SK-N-SH treated with all-trans-retinoic acid at 6 μM for 48 hours (cell line): ENCODE measurements around the gene UGT1A4.

ENCODE experiments used
- ATAC-seq: fragments of 200-7000 bp; cut with Tn5 transposase; 3 replicates; pipeline ENCODE4 v1.9.1; 2020; ENCODE audit warnings: mild to moderate bottlenecking, moderate library complexity
- ARNTL ChIP-seq: fragments of 450-650 bp; formaldehyde crosslinking; IDR thresholded peaks from 2 replicates; pipeline ENCODE4 v1.5.0; 2020; ENCODE audit warnings: low read depth, mild to moderate bottlenecking, moderate library complexity, borderline replicate concordance
- BACH2 ChIP-seq: fragments of 250-450 bp; sonication (Bioruptor Pico); IDR thresholded peaks from 2 replicates; pipeline ENCODE4 v1.9.0; 2021; ENCODE audit warnings: mild to moderate bottlenecking, borderline replicate concordance
- CSDC2 ChIP-seq: fragments of 250-450 bp; sonication (Bioruptor Pico); IDR thresholded peaks from 2 replicates; pipeline ENCODE4 v1.5.0; 2020; ENCODE audit warnings: mild to moderate bottlenecking, moderate library complexity
- GLIS3 ChIP-seq: fragments of 250-450 bp; sonication (Bioruptor Pico); IDR thresholded peaks from 2 replicates; pipeline ENCODE4 v1.5.0; 2020; ENCODE audit warnings: mild to moderate bottlenecking, moderate library complexity
- ISL1 ChIP-seq: fragments of 250-450 bp; sonication (Bioruptor Pico); IDR thresholded peaks from 2 replicates; pipeline ENCODE4 v2.1.2; 2022; ENCODE audit warnings: mild to moderate bottlenecking, moderate library complexity
- OSR1 ChIP-seq: fragments of 250-450 bp; sonication (Bioruptor Pico); IDR thresholded peaks from 2 replicates; pipeline ENCODE4 v1.8.0; 2022; ENCODE audit warnings: moderate library complexity, mild to moderate bottlenecking, inconsistent platforms
- POU6F1 ChIP-seq: fragments of 250-450 bp; sonication (Bioruptor Pico); IDR thresholded peaks from 2 replicates; pipeline ENCODE4 v1.8.0; 2021; ENCODE audit warnings: low read depth, mild to moderate bottlenecking, moderate library complexity, borderline replicate concordance
- RARB ChIP-seq: fragments of 250-450 bp; sonication (Bioruptor Pico); IDR thresholded peaks from 2 replicates; pipeline ENCODE4 v1.8.0; 2021; ENCODE audit warnings: mild to moderate bottlenecking, moderate library complexity
- SNAI2 ChIP-seq: fragments of 250-450 bp; sonication (Bioruptor Pico); IDR thresholded peaks from 2 replicates; pipeline ENCODE4 v1.5.0; 2020; ENCODE audit warnings: mild to moderate bottlenecking, moderate library complexity
- TCF4 ChIP-seq: fragments of 250-450 bp; sonication (Bioruptor Pico); IDR thresholded peaks from 2 replicates; pipeline ENCODE4 v1.8.0; 2021; ENCODE audit warnings: mild to moderate bottlenecking, moderate library complexity, borderline replicate concordance
- TOX ChIP-seq: fragments of 250-450 bp; sonication (Bioruptor Pico); IDR thresholded peaks from 2 replicates; pipeline ENCODE4 v1.8.0; 2021; ENCODE audit warnings: mild to moderate bottlenecking, moderate library complexity, borderline replicate concordance
- TSHZ2 ChIP-seq: fragments of 250-450 bp; sonication (Bioruptor Pico); IDR thresholded peaks from 2 replicates; pipeline ENCODE4 v1.5.0; 2020; ENCODE audit warnings: mild to moderate bottlenecking, moderate library complexity
- ZC3H10 ChIP-seq: fragments of 250-450 bp; sonication (Bioruptor Pico); IDR thresholded peaks from 2 replicates; pipeline ENCODE4 v1.5.1; 2021; ENCODE audit warnings: mild to moderate bottlenecking, moderate library complexity
- ZFP3 ChIP-seq: fragments of 250-450 bp; sonication (Bioruptor Pico); IDR thresholded peaks from 2 replicates; pipeline ENCODE4 v1.5.0; 2020; ENCODE audit warnings: mild to moderate bottlenecking, moderate library complexity
- ZFP30 ChIP-seq: fragments of 450-650 bp; formaldehyde crosslinking; IDR thresholded peaks from 2 replicates; pipeline ENCODE4 v1.5.0; 2022; ENCODE audit warnings: mild to moderate bottlenecking, moderate library complexity
- ZNF565 ChIP-seq: fragments of 450-650 bp; formaldehyde crosslinking; conservative IDR thresholded peaks from 2 replicates; pipeline ENCODE4 v1.5.0; 2020; ENCODE audit warnings: low read depth, mild to moderate bottlenecking, moderate library complexity
- ZNF70 ChIP-seq: fragments of 450-650 bp; formaldehyde crosslinking; IDR thresholded peaks from 2 replicates; pipeline ENCODE4 v1.5.0; 2020; ENCODE audit warnings: mild to moderate bottlenecking, moderate library complexity
- TF ChIP-seq, protein P1 (sequence below): fragments of 250-450 bp; sonication (Bioruptor Pico); IDR thresholded peaks from 2 replicates; pipeline ENCODE4 v1.5.1; 2021; ENCODE audit warnings: mild to moderate bottlenecking, moderate library complexity
- TF ChIP-seq, protein P2 (sequence below): fragments of 250-450 bp; sonication (Bioruptor Pico); IDR thresholded peaks from 2 replicates; pipeline ENCODE4 v1.5.1; 2020; ENCODE audit warnings: low read depth, mild to moderate bottlenecking, moderate library complexity

UGT1A4 gene

GRCh38 chr2:233820774-233821105, 102.2 kb downstream of the UGT1A4 start:
- no peak for TF ChIP-seq ISL1 (CRISPR knock-in tag)
- TF ChIP-seq ZFP3: no peak
- TF ChIP-seq, all 23 proteins: peak for 0
- no peak for ATAC-seq

- ATAC-seq: no peak
- TF ChIP-seq ZC3H10 (CRISPR knock-in tag) (no peak), ZNF565 (CRISPR knock-in tag) (no peak), TOX (no peak), ZNF70 (CRISPR knock-in tag) (no peak), ZFP3 (no peak), TSHZ2 (CRISPR knock-in tag) (no peak), TCF4 (CRISPR knock-in tag) (no peak), POU6F1 (CRISPR knock-in tag) (no peak), SNAI2 (CRISPR knock-in tag) (no peak), RARB (CRISPR knock-in tag) (no peak), CSDC2 (CRISPR knock-in tag) (no peak), ARNTL (CRISPR knock-in tag) (no peak), ZFP30 (CRISPR knock-in tag) (no peak), BACH2 (CRISPR knock-in tag) (no peak), GLIS3 (CRISPR knock-in tag) (no peak)
- TF ChIP-seq, protein P1, sequence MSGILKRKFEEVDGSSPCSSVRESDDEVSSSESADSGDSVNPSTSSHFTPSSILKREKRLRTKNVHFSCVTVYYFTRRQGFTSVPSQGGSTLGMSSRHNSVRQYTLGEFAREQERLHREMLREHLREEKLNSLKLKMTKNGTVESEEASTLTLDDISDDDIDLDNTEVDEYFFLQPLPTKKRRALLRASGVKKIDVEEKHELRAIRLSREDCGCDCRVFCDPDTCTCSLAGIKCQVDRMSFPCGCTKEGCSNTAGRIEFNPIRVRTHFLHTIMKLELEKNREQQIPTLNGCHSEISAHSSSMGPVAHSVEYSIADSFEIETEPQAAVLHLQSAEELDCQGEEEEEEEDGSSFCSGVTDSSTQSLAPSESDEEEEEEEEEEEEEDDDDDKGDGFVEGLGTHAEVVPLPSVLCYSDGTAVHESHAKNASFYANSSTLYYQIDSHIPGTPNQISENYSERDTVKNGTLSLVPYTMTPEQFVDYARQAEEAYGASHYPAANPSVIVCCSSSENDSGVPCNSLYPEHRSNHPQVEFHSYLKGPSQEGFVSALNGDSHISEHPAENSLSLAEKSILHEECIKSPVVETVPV: no peak
- TF ChIP-seq, protein P2, sequence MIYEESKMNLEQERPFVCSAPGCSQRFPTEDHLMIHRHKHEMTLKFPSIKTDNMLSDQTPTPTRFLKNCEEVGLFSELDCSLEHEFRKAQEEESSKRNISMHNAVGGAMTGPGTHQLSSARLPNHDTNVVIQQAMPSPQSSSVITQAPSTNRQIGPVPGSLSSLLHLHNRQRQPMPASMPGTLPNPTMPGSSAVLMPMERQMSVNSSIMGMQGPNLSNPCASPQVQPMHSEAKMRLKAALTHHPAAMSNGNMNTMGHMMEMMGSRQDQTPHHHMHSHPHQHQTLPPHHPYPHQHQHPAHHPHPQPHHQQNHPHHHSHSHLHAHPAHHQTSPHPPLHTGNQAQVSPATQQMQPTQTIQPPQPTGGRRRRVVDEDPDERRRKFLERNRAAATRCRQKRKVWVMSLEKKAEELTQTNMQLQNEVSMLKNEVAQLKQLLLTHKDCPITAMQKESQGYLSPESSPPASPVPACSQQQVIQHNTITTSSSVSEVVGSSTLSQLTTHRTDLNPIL (CRISPR knock-in tag): no peak
These were observed 102.7 kb downstream of the UGT1A4 start for GRCh38 chr2:233821196-233821595.

GRCh38 chr2:233821709-233822100, 103.2 kb downstream of the UGT1A4 start:
- TF ChIP-seq ZFP3: no peak
- TF ChIP-seq TOX: no peak
- no peak for TF ChIP-seq CSDC2 (CRISPR knock-in tag)
- no peak for TF ChIP-seq POU6F1 (CRISPR knock-in tag)
- no peak for TF ChIP-seq TSHZ2 (CRISPR knock-in tag)
- no peak for TF ChIP-seq OSR1 (CRISPR knock-in tag)
- TF ChIP-seq ARNTL (CRISPR knock-in tag): no peak
- no peak for TF ChIP-seq ZNF565 (CRISPR knock-in tag)
- TF ChIP-seq BACH2 (CRISPR knock-in tag): no peak
- no peak for TF ChIP-seq SNAI2 (CRISPR knock-in tag)
- no peak for ATAC-seq
